ENCODE data around the gene RHOBTB1.

RHOBTB1 gene

DNA sequence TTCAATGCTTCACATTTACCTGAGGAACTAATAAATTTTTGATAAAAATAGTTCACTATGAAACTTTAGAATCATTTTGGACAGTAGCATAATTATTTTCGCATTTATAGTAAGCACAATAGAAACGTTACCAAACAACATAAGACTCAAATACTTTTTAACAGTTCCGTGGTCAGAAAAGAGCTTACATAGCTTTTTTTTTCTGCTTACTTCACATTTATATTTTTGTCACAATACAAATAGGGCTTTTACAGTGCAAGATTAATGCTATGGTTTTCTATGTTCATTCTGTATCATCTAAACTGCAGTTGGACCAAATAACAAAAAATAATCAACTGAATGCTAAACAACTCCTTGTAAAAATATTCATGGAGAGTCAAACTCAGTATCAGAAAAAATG lies 26.5 kb upstream of the RHOBTB1 start:
- TF ChIP-seq SIN3A (IDR thresholded peaks at IDR 0.05; ENCODE audit: borderline replicate concordance, insufficient read depth, low read length) (no peak), TAF1 (IDR thresholded peaks at IDR 0.05; ENCODE audit: borderline replicate concordance, insufficient read depth, low read length) (no peak), POLR2AphosphoS5 (IDR thresholded peaks at IDR 0.05; ENCODE audit: low read depth, low read length) (no peak), FOXP2 (optimal IDR thresholded peaks at IDR 0.05; ENCODE audit: borderline replicate concordance, extremely low read depth, extremely low read length, insufficient read depth) (no peak)
- TF ChIP-seq, protein P1, sequence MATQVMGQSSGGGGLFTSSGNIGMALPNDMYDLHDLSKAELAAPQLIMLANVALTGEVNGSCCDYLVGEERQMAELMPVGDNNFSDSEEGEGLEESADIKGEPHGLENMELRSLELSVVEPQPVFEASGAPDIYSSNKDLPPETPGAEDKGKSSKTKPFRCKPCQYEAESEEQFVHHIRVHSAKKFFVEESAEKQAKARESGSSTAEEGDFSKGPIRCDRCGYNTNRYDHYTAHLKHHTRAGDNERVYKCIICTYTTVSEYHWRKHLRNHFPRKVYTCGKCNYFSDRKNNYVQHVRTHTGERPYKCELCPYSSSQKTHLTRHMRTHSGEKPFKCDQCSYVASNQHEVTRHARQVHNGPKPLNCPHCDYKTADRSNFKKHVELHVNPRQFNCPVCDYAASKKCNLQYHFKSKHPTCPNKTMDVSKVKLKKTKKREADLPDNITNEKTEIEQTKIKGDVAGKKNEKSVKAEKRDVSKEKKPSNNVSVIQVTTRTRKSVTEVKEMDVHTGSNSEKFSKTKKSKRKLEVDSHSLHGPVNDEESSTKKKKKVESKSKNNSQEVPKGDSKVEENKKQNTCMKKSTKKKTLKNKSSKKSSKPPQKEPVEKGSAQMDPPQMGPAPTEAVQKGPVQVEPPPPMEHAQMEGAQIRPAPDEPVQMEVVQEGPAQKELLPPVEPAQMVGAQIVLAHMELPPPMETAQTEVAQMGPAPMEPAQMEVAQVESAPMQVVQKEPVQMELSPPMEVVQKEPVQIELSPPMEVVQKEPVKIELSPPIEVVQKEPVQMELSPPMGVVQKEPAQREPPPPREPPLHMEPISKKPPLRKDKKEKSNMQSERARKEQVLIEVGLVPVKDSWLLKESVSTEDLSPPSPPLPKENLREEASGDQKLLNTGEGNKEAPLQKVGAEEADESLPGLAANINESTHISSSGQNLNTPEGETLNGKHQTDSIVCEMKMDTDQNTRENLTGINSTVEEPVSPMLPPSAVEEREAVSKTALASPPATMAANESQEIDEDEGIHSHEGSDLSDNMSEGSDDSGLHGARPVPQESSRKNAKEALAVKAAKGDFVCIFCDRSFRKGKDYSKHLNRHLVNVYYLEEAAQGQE (IDR thresholded peaks at IDR 0.05; ENCODE audit: insufficient read depth in 1 of 2, low read depth in 2 of 2, low read length in 2 of 2): no peak

DNA sequence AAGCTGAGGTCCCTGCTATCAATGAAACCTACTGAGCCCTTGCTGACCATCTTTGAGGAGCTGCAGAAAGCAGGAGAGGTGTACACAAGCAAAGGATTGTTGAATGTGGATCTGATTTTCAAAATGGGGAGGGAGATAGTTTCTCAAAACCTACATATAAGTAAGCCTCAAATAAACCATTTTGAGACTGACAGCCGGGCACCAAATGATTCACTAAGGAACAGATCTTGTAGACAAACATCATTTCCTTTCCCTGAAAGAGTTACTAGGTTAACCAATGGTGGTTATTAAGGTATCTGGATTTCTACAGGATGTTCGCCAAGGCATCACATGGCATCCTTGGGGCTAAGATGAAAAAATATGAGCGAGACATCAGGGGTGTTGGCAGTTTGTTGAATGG lies 24.5 kb upstream of the RHOBTB1 start:
- no peak for TF ChIP-seq FOXP2 (optimal IDR thresholded peaks at IDR 0.05; ENCODE audit: borderline replicate concordance, extremely low read depth, extremely low read length, insufficient read depth)
- TF ChIP-seq POLR2AphosphoS5 (IDR thresholded peaks at IDR 0.05; ENCODE audit: low read depth, low read length): no peak
- TF ChIP-seq, protein P1 (IDR thresholded peaks at IDR 0.05; ENCODE audit: insufficient read depth in 1 of 2, low read depth in 2 of 2, low read length in 2 of 2): no peak

DNA sequence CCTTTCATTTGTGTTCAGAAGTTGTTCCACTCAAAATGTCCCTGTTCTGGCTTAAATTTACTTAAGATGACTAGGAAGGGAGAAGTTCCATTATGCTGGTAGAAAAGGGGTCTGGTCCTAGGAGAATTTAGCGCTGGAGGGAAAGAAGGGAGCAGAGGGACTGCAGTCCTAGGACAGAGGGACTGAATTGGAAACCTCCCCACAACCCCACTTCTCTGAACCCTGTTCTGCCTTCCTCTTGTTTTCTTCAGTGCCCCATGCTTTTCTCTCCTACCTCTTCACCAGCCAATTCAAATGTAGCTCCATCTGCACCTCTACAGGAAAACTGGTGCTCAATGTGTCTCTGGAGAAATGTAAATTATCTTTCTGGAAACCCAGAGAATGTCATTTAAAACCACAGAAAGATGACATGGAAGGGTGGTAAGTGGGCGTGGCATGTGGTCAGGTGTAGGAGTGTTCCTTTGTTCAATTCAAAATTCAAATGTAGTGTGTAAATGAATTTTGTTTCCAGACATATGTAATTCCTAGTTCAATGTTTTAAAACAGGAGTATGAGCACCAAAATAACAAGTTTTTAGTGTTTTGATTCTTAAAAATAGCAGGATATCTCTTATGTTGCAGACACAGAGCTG lies 24.0 kb upstream of the RHOBTB1 start:
- TF ChIP-seq FOXP2 (optimal IDR thresholded peaks at IDR 0.05; ENCODE audit: borderline replicate concordance, extremely low read depth, extremely low read length, insufficient read depth) (no peak), SIN3A (IDR thresholded peaks at IDR 0.05; ENCODE audit: borderline replicate concordance, insufficient read depth, low read length) (no peak), POLR2AphosphoS5 (IDR thresholded peaks at IDR 0.05; ENCODE audit: low read depth, low read length) (no peak), TAF1 (IDR thresholded peaks at IDR 0.05; ENCODE audit: borderline replicate concordance, insufficient read depth, low read length) (no peak)
- TF ChIP-seq, protein P1 (IDR thresholded peaks at IDR 0.05; ENCODE audit: insufficient read depth in 1 of 2, low read depth in 2 of 2, low read length in 2 of 2): no peak

GRCh38 chr10:60967260-60967659 lies 23.3 kb upstream of the RHOBTB1 start:
- TF ChIP-seq SIN3A (IDR thresholded peaks at IDR 0.05; ENCODE audit: borderline replicate concordance, insufficient read depth, low read length) (no peak), TAF1 (IDR thresholded peaks at IDR 0.05; ENCODE audit: borderline replicate concordance, insufficient read depth, low read length) (no peak), FOXP2 (optimal IDR thresholded peaks at IDR 0.05; ENCODE audit: borderline replicate concordance, extremely low read depth, extremely low read length, insufficient read depth) (no peak), POLR2AphosphoS5 (IDR thresholded peaks at IDR 0.05; ENCODE audit: low read depth, low read length) (no peak)
- TF ChIP-seq, protein P1 (IDR thresholded peaks at IDR 0.05; ENCODE audit: insufficient read depth in 1 of 2, low read depth in 2 of 2, low read length in 2 of 2): no peak

GRCh38 chr10:60965696-60966095 lies 21.7 kb upstream of the RHOBTB1 start:
- TF ChIP-seq POLR2AphosphoS5 (IDR thresholded peaks at IDR 0.05; ENCODE audit: low read depth, low read length) (no peak), FOXP2 (optimal IDR thresholded peaks at IDR 0.05; ENCODE audit: borderline replicate concordance, extremely low read depth, extremely low read length, insufficient read depth) (no peak), TAF1 (IDR thresholded peaks at IDR 0.05; ENCODE audit: borderline replicate concordance, insufficient read depth, low read length) (no peak), SIN3A (IDR thresholded peaks at IDR 0.05; ENCODE audit: borderline replicate concordance, insufficient read depth, low read length) (no peak)
- TF ChIP-seq, protein P1 (IDR thresholded peaks at IDR 0.05; ENCODE audit: insufficient read depth in 1 of 2, low read depth in 2 of 2, low read length in 2 of 2): no peak
